ENCODE results near the gene USF3.

DNA sequence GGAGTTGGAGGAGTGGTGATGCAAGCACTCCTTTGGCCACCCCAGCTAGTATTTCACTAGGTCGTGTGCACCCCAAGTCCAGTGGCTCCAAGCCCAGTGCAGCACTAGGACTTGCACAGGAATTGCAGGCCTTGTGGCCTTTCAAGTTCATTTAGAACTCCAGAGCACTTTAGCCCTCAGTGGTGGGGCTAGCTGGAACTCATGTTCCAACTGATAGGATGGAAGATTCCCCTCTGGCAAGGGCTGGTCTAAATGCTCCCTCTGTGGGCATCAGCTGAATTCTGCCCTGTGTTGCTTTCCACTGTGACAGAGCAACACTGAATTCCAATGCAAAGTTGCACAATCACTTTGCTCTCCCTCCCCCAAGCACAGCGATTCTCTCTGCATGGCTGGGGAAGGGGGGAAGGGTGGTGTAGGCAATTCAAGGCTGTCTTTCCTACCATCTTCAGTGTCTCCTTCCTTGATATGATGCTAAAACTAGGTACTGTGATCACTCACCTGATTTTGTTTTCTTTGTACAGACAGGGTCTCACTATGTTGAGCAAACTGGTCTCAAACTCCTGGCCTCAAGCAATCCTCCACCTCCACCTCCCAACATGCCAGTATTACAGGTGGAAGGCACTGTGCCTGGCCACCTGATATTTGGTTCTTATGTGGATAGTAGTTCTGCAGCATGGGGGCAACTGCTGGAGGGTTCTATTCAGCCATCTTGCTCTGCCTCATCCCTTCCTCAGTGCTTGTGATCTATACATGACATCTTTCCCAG is 10.3 kb downstream of the USF3 start:
- TF ChIP-seq, protein P1, sequence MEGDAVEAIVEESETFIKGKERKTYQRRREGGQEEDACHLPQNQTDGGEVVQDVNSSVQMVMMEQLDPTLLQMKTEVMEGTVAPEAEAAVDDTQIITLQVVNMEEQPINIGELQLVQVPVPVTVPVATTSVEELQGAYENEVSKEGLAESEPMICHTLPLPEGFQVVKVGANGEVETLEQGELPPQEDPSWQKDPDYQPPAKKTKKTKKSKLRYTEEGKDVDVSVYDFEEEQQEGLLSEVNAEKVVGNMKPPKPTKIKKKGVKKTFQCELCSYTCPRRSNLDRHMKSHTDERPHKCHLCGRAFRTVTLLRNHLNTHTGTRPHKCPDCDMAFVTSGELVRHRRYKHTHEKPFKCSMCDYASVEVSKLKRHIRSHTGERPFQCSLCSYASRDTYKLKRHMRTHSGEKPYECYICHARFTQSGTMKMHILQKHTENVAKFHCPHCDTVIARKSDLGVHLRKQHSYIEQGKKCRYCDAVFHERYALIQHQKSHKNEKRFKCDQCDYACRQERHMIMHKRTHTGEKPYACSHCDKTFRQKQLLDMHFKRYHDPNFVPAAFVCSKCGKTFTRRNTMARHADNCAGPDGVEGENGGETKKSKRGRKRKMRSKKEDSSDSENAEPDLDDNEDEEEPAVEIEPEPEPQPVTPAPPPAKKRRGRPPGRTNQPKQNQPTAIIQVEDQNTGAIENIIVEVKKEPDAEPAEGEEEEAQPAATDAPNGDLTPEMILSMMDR (IDR thresholded peaks at IDR 0.05; ENCODE audit: poor library complexity): no peak
- TF ChIP-seq EZH2 (IDR thresholded peaks at IDR 0.05; ENCODE audit: borderline replicate concordance): no peak

Measured in hepatocyte (in vitro differentiated cells).